ENCODE data around the gene EZR. TPM values are rescaled to one million over a fixed set of nuclear protein-coding genes. Genes with fewer than 3 reads are reported as not detected.
A peak's percentile ranks its signal among the peaks of the same experiment; 100 is the strongest.

The EZR gene
- total RNA-seq, 1 experiment from 2014 or later, result 201 TPM

DNA sequence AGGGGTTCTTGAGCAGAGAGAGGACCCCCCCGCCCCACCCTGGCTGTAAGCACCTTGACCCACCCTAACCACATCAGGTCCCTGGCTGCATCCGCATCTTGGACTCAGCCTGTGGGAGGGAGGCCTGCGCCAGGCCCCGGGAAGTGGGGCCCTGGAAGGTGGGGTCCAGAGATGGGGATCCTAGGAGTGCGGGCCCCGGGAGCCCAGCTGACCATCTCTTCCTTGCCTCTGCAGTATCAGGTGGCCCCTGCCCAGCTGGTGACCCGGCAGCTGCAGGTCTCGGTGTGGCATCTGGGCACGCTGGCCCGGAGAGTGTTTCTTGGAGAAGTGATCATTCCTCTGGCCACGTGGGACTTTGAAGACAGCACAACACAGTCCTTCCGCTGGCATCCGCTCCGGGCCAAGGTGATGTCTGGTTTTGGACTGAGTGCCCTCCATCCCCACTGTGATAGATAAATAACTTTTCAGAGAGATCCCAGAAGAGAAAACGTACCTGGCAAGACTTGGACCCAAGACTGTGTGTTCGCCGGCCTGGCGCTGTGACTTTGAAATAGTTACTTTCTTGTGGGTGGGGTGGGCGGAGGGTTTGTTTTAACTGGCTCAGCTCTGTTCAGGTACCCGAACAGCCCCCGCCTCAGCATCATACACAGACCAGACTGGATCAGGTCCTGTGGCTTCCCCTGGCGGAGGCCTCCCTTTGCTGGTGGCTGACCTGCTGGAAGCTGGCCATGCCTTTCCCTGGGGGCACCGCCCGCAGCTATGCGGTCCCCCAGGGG, 62.0 kb downstream of the EZR start:
- in situ Hi-C loops (cut with HindIII; ENCODE audit: low pct_unique_long_range_greater_than_20kb, low sequenced_read_pairs), result no loop called here
- no peak for DNase-seq (ENCODE audit: low read depth)

DNA sequence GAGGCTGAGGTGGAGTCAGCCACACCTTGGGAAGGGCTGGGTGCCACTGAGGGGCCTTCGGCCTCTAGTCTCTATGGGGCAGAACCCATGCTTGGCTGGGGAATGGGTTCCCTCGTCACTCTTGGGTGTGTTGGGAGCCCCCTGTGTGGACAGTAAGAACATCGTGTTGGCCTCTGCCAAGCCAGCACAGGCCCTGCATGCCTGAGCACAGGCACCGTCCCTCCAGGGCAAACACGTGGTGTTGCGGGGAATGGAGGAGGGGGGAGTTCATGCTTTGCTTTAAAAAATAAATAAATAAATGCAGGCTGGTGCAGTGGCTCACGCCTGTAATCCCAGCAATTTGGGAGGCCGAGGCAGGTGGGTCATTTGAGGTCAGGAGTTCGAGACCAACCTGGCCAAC, 63.0 kb downstream of the EZR start:
- in situ Hi-C loops (cut with HindIII; ENCODE audit: low pct_unique_long_range_greater_than_20kb, low sequenced_read_pairs), result no loop called here

DNA sequence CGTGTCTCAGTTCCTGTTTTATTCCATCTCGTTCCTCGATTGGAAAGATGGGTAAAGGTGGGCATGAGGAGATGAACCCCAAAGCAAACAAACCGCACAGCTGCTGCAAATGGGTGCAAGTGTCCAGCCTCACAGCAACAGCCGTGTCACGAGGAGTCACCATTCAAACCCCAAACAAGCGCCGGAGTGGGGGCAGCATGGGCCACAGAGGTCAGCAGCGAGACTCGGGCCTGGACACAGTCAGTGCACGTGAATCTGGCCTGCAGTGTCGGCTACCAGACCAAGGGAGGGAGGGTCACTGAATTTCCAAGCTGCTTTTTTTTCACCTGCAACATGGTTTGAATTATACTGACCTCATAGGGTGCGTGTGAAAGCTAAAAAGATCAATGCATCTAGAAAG, 63.5 kb downstream of the EZR start:
- in situ Hi-C loops (cut with HindIII; ENCODE audit: low pct_unique_long_range_greater_than_20kb, low sequenced_read_pairs), result no loop called here
- no peak for DNase-seq (ENCODE audit: low read depth)

More for the DNA sequence above, 63.0 kb downstream of the EZR start:
- no peak for DNase-seq (ENCODE audit: low read depth)

DNA sequence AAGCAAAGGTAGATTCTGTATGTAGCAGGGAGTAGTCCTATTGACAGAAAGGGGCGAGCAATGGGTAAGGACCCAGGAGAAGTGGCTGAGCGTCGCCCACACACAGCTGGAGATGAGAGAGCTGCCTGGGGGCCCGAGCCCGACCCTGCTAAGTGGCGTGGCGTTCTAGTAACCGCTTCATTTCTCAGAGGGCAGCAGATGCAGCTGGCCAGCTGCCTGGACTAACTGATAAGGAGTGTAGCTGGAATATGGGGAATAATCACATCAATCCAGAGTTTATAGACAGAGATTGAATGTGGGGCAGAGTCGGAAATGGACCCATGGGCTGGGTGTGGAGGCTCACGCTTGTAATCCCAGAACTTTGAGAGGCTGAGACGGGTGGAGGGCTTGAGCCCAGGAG, 64.4 kb downstream of the EZR start:
- in situ Hi-C loops (cut with HindIII; ENCODE audit: low pct_unique_long_range_greater_than_20kb, low sequenced_read_pairs), result no loop called here
- no peak for DNase-seq (ENCODE audit: low read depth)

DNA sequence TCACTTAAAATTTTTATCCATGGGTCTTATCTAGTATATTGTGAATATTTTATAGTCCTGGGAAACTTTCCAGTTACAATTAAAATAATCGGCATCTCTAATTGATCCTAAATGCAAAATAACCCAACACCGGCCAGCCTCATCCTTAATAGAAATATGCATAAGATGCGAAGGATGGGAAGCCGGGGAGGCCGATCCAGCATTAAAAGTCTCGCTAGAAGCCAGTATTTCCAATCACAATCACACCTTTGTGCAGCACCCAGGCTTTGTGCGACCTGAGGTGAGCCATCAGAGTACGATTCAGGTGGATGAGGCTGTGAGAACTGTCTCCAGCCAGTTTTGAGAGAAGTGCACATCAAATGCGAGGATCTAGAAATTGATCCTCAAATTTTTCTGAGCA, 65.4 kb downstream of the EZR start:
- in situ Hi-C loops (cut with HindIII; ENCODE audit: low pct_unique_long_range_greater_than_20kb, low sequenced_read_pairs), result no loop called here
- no peak for DNase-seq (ENCODE audit: low read depth)

DNA sequence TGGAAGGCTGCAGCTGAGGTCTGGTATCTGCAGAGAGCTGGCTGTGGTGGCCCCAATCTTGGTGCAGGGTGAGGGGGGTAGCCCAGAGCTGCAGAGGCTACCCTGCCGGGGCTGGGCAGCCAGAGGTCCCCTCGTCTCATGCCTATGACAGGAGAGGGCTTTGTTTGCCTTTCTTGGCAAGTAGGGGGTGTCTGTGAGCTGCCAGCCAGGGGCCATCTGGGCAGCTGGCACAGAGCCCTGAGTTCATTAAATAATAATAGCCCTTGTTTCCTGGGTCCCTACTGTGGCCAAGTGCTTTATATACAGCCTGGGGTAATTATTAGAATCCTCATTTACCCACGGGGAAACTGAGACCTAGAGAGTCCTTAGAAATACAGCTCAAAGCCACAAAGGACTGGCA, 66.6 kb downstream of the EZR start:
- in situ Hi-C loops (cut with HindIII; ENCODE audit: low pct_unique_long_range_greater_than_20kb, low sequenced_read_pairs), result no loop called here
- DNase-seq (ENCODE audit: low read depth), result no peak

DNA sequence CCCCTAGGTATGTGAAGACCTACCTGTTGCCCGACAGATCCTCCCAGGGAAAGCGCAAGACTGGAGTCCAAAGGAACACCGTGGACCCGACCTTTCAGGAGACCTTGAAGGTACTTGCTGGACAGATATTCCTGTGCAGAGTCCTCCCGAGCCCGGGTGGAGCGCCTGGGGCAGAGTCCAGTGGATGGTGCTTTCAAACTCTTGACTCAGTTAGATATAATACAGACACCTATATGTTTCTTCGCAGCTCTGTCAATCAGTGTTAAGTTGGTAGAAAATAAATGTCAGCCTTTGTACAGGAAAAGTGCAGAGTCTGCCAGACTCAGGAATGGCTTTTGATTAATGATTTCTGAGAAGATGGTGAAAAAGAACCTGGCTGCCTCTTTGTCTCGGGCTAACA, 67.2 kb downstream of the EZR start:
- in situ Hi-C loops (cut with HindIII; ENCODE audit: low pct_unique_long_range_greater_than_20kb, low sequenced_read_pairs), result no loop called here
- no peak for DNase-seq (ENCODE audit: low read depth)

DNA sequence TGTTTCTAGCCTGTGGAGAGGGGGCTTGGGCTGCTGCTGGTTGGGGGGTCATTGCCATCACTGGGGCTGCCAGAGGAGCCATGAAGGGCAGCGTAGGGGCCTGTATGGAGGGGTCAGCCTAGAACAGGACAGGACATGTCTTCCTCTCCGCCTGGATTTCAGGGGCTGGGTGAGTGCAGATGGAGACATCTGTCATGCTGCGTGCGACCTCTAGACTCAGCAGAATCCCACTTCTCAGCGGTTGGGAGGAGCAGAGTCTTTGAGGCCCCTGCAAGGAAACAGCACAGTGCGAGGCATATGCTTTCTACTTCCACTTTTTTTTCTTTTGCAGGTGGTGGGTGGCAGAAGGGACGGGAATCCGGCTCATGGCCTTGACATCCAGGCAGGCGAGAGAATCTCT, 67.9 kb downstream of the EZR start:
- in situ Hi-C loops (cut with HindIII; ENCODE audit: low pct_unique_long_range_greater_than_20kb, low sequenced_read_pairs), result no loop called here
- no peak for DNase-seq (ENCODE audit: low read depth)

DNA sequence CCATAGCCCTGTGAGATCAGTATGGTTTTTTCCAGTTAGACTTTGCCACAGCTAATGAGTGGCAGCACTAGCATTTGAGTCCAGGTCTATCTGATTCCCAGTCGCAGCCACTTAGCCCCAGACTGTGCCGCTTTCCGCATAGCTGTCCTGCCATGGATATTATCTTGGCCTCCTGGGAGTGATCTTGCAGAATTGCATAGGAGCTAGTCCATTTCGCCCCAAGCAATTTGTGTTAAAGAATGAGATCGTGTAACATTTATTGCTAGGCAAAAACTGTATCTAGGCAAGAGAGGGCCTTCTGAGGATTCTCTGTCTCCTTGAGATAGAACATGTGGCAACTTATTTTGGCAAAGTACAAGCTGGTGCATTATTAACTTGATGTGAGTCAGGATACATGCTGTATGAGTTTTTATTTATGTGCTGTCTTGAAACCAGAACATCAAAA, 74.2 kb downstream of the EZR start:
- no peak for DNase-seq (ENCODE audit: low read depth)
- in situ Hi-C loops (cut with HindIII; ENCODE audit: low pct_unique_long_range_greater_than_20kb, low sequenced_read_pairs), result no loop called here

DNA sequence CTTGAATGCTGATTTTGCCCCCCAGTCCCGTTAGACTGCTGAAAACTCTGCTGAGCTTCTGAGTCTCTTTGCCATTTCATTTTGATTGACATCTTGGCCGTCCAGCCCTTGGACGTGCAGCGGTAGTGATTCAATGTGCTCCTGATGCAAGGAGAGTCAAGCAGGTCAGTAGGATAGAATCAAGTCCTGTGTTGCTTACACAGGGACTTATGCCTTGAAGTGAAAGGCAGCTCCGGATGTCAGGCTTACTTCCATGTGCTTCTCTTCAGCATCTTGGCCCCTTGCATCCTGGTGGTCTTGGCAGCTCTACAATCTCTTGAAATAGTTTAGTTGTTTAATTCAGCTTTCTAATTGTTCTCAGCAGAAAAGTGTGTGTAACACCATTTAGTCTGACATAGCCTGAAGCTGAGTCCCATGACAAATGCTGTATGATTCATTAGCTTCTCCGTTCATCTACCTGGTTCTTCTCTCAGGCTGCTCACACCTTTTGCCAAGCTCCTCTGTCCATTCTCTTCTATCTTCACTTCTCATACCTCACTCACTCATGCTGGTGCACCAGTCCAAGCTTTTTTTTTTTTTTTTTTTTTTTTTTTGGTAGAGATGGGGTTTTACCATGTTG, 76.0 kb downstream of the EZR start:
- in situ Hi-C loops (cut with HindIII; ENCODE audit: low pct_unique_long_range_greater_than_20kb, low sequenced_read_pairs), result no loop called here
- DNase-seq (ENCODE audit: low read depth), result no peak

DNA sequence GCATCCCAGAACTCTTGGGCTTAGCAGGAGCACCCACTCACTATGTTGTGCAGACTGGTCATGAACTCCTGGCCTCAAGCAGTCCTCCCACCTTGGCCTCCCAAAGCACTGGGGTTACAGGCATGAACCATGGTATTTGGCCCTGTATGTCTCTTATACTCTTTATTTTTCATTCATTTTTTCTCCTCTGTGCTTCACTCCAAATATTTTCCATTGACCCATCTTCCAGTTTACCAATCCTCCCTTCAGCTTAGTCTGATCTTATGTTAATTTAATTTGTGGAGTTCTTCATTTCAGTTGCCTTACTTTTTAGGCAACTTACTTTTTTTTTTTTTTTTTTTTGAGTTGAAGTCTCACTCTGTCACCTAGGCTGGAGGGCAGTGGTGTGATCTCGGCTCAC, 79.5 kb downstream of the EZR start:
- in situ Hi-C loops (cut with HindIII; ENCODE audit: low pct_unique_long_range_greater_than_20kb, low sequenced_read_pairs), result no loop called here

DNA sequence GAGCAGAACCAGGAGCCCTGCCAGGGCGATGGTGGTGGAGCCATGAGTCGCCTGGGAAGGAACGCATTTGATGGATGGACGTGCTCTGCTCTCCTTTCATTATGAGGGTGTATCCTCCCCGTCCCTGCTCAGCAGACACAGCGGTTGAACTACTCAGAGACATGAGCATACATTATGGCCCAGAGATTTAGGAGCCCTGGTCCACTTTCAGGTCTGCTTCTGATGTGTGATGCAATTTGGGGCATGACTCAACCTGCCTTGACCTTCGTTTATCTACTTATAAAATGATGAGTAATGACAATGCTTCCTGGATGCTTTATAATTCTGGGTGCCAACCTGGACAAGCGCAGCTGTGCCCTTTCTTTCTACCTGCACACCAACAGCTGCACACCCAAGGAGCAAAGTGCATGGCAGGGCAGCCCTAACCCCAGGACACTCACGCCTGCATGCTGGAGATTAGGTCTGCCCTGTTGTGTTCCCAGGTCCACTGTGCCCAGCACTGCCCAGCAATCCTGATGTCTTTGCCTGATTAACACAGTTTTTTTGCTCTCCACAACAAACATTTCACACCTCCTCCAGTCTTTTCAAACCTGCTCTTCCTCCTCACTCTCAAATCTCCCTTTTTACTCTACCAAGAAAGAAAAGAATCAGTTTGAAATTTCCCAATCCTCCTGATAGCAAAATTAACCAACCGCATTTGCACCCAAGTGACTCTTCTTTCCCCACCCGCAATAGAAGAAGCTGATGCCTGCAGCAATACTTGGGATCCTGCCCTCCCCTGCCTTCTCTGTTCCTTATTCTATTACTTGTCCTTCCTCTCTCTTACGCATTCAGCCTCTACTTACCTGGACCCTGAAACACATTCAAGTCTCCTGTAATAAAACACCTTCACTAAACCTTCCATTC, 81.2 kb downstream of the EZR start:
- DNase-seq (ENCODE audit: low read depth), result peak; percentile 32
- in situ Hi-C loops (cut with HindIII; ENCODE audit: low pct_unique_long_range_greater_than_20kb, low sequenced_read_pairs), result no loop called here

More for the DNA sequence above, 79.5 kb downstream of the EZR start:
- no peak for DNase-seq (ENCODE audit: low read depth)

DNA sequence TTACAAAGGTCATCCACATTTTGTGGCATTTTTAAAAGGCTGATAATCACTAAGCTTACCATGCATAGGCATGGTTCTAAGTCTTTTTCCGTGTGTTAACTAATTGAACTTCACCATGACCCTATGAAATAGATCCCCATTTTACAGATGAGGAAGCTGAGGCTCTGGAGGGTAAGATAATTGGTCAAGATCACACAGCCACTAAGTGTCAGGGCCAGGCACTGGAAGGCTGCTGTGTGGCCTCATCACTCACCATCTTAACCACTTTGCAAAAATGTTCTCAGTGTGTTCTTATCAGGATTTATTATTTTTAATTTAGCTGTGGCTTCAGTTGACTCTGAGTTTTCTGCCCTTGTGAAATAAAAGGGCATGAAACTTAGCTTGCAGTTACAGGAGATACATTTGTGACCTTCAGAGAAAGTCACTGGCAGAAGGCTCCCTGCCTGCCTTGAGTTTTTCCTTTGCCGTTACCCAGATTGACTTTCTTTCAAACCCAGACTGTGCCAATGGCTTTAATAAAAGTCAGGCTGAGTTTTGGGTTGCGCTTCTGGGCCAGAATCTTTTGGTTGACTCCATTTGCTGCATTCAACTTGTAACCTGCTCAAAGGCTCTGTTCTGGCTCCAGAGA, 82.0 kb downstream of the EZR start:
- DNase-seq (ENCODE audit: low read depth), result no peak
- in situ Hi-C loops (cut with HindIII; ENCODE audit: low pct_unique_long_range_greater_than_20kb, low sequenced_read_pairs), result no loop called here

DNA sequence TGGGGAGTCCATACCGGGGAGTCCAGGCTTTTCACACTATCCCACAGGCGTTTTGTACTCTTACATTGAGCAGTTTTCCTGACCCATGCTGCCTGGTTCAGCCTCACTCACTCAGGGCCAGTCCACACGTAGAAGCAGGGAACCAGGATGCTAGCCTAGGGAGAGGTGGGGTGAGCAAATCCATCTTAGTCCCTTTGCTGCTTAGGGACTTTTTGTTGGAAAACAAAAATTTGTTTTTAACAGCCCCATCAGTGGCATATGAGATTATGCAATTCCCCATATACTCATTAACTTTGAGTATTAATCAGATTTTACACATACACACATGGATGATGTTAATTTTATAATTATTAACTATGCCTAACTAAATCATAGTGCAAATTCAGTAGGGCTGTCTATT, 84.2 kb downstream of the EZR start:
- in situ Hi-C loops (cut with HindIII; ENCODE audit: low pct_unique_long_range_greater_than_20kb, low sequenced_read_pairs), result no loop called here
- DNase-seq (ENCODE audit: low read depth), result no peak

DNA sequence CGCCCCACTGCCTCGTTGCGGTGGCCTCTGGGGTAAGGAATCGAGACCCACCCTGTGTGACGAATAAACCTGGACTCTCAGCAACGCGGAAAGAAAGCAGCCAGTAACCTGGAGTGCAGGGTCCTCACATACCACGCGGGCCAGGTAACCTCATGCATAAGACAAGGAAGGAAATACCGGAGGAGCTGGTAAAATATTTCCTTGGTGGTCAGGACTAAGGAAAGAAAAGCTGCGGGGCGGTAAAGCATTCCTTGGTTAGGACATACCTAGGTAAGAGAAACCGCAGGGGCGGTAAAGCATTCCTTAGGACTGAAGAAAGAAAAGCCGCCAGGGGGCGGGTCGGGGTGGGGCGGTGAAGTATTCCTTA, 88.6 kb downstream of the EZR start:
- in situ Hi-C loops (cut with HindIII; ENCODE audit: low pct_unique_long_range_greater_than_20kb, low sequenced_read_pairs), result no loop called here
- DNase-seq (ENCODE audit: low read depth), result no peak

DNA sequence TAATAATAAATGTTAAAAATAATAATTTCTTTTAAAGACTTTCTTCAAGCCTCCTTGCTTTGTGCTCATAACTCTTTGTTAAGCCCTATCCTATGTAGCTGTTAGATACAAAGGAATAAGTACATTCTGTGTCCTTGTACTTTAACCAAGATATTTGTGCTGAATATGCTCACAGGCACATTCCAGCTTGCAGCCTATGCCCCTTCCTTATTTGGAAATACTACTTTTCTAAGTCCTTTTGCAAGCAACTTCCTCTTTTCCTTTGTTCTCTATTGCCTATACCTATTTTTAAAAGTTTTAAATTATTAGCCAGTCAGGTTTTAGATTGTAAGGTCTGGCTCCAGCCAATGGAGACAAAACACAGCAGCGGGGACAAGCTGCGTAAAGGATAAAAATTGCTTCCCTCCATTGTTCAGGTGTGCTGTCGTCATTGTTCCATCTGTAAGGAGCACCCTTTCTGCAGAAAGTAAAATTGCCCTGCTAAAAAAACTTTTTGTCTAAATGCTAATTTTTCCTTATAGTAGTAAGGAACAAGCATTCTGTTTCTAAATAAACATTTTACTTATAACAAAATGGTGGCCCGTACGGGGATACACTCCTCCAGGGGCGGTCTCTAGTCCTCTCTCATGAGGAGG, 89.1 kb downstream of the EZR start:
- no peak for DNase-seq (ENCODE audit: low read depth)
- in situ Hi-C loops (cut with HindIII; ENCODE audit: low pct_unique_long_range_greater_than_20kb, low sequenced_read_pairs), result no loop called here

DNA sequence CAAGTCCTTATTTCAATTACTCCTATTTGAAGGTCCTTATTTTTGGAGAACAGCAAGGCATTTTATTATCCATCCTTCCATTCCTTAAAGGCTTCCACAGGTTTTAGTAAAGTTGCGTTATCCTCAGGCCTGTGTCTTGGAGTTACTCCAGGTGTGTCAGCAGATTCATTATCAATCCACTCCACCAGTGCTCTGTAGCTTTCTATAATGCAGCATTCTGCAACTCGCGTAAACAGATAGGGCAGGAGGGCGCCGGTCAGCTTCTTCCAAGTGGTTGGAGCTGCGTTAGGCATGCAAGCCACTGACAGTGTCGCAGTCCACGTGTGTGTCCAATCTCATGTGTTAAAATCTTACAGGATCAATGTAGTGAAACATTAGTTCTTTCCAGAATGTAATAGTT, 93.5 kb downstream of the EZR start:
- DNase-seq (ENCODE audit: low read depth), result no peak
- in situ Hi-C loops (cut with HindIII; ENCODE audit: low pct_unique_long_range_greater_than_20kb, low sequenced_read_pairs), result no loop called here

DNA sequence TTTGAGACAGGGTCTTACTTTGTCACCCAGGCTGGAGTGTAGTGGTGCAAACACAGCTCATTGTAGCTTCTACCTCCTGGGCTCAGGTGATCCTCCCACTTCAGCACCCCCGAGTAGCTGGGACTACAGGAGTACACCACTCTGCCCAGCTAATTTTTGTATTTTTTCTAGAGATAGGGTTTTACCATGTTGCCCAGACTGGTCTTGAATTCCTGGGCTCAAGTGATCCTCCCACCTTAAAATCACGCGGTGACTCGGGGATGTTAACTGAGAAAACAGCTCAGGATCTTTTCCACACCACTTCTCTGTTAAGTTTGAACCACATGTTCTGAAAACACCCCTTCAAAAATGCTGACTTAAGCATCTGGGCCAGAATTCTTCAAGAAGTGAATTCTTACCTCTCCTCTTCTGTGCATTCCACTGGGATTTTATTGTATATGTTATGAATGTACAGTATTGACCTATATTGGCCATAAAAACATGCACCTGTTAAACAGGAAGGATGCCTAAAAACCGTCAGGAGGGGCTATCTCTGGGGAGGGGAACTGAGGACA, 96.9 kb downstream of the EZR start:
- in situ Hi-C loops (cut with HindIII; ENCODE audit: low pct_unique_long_range_greater_than_20kb, low sequenced_read_pairs), result no loop called here
- DNase-seq (ENCODE audit: low read depth), result no peak

All from Caki2 (cell line).